A673 (cell line): Measurements from ENCODE around the gene RAB3C.

ENCODE experiments used
- CTCF ChIP-seq: fragments of 300-800, 200-600 bp; sonication (generic); conservative IDR thresholded peaks from 2 replicates; pipeline ENCODE4 v1.5.1; 2017; ENCODE audit warnings: low read depth, mild to moderate bottlenecking, antibody characterized with exemption, low read length, moderate library complexity, mixed read lengths
- EZH2 ChIP-seq: fragments of 200-600 bp; sonication (generic); IDR thresholded peaks from 2 replicates; pipeline ENCODE4 v1.6.1; 2017; ENCODE audit warnings: borderline replicate concordance, low read depth, mild to moderate bottlenecking, mixed read lengths, antibody characterized with exemption, low read length; ENCODE audit not compliant: poor library complexity, severe bottlenecking

GRCh38 chr5:58868931-58869330 lies 286.1 kb downstream of the RAB3C start:
- no peak for TF ChIP-seq CTCF
- no peak for TF ChIP-seq EZH2
